HG02938 (cell line): ENCODE results near the gene ALDH1A2.
"Not testable (repeated sequence)": the region's sequence is repeated elsewhere in the genome, so short reads cannot be mapped to it uniquely, and the experiment has no call there.

Source experiments
- ATAC-seq: cut with Tn5 transposase; IDR thresholded peaks from one replicate; pipeline ENCODE4 v1.9.1; 2021; ENCODE audit warnings: mild to moderate bottlenecking, moderate library complexity; ENCODE audit not compliant: unreplicated experiment

The ALDH1A2 gene

DNA sequence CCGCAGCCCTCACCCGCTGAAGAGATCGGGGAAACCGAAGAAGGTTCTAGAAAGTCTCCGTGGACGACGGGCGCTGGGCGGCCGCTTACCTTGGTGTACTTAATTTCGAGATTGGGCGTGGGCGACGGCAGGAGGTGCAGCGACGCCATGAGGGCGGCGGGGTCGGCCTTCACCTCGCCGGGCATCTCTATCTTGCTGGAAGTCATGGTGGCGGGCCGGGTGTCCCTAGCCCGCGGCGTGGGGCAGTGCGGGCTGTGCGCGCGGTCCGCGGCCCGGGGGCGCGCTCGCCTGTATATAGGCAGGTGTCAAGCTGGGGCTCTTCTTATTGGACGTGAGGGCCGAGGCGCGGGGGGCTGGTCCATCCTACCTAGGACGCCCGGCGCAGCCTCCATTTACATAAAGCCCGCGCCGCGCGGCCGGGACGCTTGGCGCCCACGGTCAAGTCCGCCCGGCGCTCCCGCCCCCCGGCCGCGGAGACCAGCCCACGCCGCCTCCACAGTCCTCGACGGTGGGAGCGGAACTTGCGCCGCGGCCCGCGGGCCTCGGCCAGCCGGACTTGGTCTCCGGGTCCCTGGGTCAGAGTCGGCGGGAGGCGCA, at the start of gene ALDH1A2:
ALDH1A2 (minus strand) TSS at position 267 of the 597 bp plus-strand sequence; CDS start at position 206, 61 bp downstream.
- no peak for ATAC-seq

DNA sequence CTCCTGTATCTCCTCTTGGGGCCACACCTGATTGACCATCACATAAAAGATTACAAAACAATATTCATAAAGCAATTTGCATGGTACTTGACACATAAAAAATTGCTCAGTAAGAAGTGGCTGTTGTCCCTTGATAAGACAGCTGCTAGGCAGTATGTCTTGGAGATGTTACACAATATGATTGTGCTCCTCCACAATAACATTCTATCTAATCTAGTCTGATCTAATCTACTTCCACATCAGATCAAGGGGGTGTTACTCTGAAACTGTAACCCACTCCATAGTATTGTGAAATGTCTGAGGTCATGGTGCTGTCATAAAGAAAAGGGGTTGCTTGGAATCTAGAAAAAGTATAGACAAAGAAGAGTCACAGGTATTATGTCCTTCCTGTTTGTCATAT, 49.3 kb upstream of the ALDH1A2 start:
- ATAC-seq: no peak

DNA sequence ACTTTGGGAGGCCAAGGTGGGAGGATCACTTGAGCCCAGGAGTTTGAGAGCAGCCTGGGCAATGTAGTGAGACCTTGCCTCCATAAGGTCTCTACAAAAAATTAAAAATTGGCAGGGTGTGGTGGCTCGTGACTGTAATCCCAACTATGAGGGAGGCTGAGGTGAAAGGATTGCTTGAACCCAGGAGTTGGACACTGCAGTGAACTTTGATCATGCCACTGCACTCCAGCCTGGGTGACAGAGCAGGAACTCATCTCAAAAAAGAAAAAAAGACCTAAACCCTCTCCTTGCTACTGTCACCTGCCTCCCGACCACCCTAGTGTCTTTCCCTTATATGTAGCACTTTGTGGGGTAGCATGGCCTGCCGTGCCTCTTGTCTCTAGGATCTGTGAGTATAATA, 48.9 kb upstream of the ALDH1A2 start:
- ATAC-seq: no peak

DNA sequence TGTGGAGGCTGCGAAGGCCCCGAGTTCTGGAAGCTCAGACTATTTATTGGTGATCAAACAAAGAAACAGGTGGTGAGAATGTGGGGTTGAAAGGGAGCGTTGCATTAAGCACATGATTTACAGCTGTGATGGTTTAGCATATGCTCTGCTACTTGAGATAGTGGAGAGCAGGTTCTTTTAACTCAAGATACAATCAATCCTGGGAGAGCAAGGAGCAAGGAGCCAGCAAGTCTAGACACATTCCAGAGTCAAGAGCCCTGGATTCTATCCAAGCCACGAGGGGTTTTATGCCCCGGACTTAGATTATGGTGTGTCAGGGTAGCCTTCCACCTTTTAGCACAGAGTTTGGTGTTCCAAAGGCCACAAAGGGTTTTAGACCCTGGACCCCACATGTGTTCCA, 47.8 kb upstream of the ALDH1A2 start:
- ATAC-seq: not testable (repeated sequence)

DNA sequence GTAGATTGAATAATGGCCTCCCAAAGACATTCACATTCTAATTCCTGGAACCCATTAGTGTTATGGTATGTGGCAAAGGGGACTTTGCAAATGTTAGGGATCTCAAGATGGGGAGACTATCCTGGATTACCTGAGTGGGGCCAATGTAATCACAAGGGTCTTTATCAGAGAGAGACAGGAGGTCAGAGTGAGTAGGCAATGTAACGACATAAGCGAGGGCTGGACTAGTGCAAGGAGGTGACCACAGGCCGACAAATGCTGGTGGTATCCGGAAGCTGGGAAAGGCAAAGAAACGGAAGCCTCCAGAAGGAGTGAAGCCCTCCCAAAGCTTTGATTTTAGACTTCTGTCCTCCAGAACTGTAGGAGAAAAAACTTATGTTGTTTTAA, 46.2 kb upstream of the ALDH1A2 start:
- ATAC-seq: no peak

DNA sequence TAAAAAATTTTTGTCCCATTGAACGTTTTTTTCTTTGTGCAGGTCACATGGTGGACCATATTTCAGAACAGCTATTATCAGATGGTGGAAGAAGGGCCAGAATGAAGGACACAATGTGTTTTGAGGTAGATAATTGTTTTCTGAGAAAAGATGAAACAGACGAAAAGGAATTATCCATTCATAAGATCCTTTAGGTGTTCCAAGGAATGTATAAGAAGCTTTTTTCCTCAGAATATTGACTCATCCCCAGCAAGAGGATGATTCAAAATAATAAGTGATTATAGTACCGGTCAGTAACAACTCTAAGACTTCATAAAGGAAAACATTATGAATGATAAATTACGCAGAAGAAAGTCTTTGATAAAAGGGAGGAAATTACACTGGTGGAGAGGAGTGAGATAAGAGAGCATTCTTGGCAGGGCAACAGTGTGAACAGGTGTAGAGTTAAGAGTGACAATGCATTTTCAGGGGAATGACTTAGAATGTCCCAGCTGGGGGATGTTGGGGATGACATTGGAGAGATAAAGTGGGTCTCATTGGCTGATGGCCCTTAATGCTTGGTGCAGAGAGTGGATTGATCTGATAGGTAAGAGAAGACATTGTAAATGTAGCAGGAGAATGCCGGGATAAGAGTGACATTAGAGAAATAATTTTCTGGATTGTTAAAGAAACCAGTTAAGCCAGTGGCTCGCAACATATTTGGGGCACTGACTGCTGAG, 45.6 kb upstream of the ALDH1A2 start:
- ATAC-seq: no peak

DNA sequence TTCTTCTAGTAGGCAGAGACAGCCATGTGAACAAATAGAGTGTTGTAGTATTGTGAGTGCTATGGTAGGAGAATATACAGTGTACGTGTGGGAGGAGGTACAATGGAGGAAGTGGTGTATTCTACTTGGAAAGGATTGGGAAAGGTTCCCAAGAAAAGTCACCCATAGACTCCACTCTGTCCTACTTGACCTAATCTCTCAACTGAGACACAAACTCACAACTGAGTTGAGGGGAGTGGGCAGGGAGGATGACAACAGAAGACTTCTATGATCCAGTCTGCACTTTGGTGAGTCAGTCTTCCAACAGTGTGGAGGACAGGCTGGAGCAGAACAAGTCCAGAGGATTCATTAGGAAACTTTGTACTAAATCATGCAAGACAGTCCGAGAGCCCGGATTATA, 43.9 kb upstream of the ALDH1A2 start:
- ATAC-seq: no peak

DNA sequence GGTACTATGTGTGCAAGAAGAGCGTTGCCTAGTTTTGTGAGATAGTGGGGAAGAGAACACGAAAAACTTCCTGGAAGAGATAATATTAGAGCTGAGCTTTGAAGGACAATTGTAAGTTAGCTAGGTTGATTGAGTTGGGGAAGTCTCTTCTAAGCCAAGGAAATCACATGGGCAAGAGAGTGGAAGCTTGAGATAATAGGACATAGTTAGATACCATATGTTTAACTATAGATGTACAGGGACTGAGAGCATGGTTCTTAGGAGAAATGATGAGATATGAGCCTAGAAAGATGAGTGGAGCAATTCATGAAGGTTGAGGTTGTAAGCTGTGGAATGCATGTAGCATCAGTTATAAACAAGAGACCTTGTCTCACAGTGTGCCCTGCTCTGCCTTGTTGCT, 42.6 kb upstream of the ALDH1A2 start:
- ATAC-seq: no peak

DNA sequence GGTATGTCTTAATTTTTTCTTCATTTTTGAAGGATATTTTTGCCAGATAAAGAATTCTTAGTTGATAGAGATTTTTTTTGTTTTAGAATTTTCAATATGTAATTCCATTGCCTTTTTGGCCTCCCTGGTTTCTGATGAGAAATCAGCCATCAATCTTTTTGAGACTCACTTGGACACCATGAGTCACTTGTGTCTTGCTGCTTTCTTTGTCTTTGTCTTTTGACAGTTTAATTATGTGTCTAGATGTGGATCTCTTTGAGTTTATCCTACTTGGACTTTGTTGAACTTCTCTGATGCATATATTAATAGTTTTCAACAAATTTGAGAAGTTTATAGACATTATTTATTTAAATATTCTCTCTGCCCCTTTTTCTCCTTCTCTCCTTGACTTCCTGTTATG, 38.0 kb upstream of the ALDH1A2 start:
- ATAC-seq: no peak

DNA sequence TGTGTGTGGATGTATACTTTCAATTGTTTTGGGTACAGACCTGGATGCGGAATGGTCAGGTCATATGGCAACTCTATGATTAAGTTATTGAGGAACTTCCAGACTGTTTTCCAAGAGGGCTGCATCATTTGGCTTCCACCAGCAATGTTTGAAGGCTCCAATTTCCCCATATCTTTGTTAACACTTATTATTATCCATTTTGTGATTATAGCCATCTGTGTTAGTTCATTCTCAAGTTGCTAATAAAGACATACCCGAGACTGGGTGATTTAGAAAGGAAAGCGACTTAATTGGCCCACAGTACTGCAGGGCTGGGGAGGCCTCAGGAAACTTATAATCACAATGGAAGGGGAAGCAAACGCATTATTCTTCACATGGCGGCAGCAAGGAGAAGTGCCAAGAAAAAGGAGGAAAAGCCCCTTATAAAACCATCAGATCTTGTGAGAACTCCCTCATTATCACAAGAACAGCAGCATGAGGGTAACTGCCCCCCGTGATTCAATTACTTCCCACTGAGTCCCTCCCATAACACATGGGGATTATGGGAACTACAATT, 31.1 kb upstream of the ALDH1A2 start:
- no peak for ATAC-seq

DNA sequence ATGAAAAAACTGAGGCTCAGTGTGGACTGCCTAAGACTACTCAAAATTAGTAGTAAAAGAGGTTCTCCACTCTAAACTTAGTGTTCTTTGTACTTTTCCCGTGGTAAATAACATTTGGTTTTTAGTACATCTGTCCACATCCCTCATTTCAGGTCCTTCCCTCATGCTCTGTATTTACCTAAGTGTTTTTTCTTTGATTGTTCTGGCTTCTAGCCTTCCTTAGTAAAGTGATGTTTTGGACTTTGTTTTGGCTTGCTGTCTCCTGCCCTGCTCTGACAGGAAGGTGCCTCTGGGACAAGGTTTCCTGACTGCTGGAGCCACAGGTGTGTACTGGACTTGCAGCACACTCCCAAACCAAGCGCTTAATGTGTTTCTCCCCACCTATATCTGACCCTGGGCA, 29.9 kb upstream of the ALDH1A2 start:
- no peak for ATAC-seq

DNA sequence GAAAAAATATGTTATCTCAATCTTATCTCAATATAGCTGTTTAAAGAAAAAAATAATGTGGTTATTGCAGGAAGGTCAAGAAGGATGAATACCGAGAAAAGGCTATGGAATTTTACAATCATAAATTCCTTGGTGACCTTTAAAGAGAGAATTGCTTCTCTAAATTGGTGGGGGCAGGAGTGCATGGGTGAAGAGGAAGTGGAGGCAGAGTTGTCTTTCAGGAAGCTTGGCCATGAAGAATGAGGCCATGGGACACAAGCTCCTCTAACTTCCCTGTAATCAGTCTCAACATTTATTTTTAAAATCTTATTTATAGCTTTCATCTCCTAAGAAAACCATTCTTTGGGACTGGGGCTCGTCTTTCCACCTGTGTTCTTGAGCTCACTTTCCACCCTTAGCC, 22.4 kb upstream of the ALDH1A2 start:
- no peak for ATAC-seq

DNA sequence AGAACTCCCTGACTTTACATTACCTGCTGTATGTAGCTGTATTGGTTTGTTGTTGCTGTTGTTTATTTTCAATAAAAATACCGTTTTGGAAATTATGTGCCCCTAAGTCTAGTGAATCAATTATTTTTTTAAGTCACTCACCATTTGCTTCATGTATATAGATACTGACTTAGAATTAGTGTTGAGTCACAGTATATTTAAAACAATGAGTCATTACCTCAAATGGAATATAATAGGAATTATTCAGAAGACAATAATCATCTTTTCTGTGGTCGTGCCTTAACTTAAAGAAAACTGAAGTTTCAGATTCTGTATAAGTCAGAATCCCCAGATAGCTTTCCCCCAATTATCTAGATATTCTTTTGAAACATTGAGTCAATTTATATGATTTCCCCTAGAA, 21.0 kb upstream of the ALDH1A2 start:
- no peak for ATAC-seq

DNA sequence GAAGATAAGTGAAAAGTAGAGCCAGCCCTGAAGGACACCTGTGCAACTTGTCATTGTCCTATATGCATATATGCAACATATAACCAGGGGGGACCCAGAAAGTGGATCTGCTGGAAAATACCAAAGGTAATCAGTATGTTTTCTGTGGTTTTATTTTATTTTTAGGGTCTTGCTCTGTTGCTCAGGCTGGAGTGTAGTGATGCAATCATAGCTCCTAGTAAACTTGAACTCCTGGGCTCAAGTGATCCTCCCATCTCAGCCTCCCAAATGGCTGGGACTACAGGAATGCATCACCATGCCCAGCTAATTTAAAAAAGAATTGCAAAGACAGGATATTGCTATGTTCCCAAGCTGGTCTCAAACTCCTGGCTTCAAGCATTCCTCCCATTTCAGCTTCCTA, 18.0 kb upstream of the ALDH1A2 start:
- ATAC-seq: no peak

DNA sequence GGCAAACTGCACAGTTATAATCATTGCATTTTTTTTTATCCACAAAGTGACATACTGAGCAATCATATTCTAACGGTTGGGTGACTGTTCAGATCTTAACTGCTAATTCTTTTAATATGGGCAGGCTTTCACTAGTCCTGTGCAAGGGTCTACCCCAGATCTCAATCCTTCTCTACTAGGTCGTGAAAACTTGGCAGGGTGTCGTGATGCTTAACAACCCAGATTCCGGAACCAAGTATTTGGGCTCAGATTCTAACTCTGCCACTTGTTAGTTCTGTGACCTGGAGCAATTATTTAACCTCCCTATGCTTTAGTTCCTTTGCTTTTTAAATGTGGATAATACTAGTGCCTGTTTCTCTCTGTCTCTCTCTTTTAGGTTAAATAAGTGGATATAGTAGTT, 16.4 kb upstream of the ALDH1A2 start:
- no peak for ATAC-seq

DNA sequence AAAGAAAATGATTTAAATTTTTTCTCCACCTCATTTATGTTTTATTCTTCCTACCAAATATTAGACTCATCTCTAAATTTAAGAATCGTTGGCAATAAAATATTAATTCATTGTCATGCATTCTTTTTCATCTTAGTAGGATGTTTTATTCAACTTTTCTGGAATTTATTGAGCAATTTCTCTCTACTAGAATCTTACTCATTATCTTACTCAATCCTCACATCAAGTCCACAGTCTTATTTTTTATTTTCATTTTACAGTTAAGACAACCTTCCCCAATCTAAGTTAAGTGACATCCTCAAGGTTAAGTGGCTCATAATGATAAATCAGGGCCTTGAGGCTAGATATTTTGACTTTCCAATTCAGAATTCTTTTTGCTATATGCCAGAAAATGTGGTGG, 15.9 kb upstream of the ALDH1A2 start:
- no peak for ATAC-seq

DNA sequence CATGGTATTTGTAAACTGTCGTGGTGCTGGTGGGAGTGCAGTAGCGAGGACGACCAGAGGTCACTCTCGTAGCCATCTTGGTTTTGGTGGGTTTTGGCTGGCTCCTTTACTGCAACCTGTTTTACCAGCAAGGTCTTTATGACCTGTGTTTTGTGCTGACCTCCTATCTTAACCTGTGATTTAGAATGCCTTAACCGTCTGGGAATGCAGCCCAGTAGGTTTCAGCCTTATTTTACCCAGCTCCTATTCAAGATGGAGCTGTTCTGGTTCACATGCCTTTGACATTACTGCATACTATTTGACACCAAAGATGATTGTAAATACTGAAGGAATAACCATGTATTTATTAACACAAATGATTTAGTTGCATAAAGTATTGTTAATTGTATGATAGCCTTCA, 15.4 kb upstream of the ALDH1A2 start:
- not testable (repeated sequence) for ATAC-seq

DNA sequence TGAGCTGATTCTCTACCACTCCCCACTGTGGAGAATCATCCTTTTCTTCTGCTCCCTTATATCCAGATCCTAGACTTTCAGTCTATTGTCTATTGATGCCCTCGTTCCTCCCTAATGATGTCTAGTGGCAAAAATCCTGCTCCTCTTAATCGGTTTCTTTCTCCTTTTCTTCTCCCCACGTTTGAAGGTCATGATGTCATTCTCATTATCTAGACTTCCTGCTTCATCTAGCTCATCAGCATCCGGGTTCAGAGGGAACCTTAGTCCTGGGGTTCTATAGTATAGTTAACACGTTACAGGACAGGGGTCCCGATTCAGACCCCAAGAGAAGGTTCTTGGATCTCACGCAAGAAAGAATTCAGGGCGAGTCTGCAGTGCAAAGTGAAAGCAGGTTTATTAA, 14.9 kb upstream of the ALDH1A2 start:
- no peak for ATAC-seq

DNA sequence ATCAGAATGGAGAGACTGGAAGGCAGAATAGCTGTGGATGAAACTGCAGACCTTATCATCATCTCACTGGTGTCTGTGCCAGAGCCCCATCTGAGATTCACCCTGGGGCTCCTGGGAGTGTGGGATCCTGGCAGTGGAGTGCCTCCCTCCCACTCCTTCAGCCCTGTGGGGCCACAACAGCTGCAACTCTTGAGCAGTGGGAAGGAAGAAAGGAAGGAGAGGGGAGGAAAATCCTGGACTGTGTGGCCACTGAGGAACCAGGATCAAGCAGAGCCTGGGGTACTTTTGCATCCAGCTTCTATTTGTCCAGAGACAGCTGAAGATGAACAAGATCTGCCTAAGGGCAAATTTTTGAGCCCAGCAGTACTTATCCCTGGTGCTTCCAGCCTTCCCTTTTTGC, 13.1 kb upstream of the ALDH1A2 start:
- ATAC-seq: no peak

DNA sequence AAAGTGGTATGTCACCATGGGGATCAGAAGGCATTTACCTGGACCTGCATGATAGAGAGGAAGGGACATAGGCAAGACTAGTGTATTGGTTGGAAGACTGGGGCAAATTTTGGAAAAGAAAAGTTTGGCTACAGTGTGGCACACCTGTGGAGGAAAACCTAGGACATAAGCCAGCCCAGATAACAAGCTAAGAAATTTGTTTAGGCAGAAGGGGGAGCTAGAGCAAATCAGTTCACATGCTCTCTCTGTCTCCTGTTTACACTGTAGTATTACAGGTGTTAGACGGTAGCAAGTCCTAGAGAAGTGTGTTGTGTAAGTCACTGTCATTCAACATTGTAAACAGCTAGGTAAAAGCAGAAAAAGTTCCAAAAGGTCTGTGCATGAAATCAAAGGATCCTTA, 11.9 kb upstream of the ALDH1A2 start:
- no peak for ATAC-seq

DNA sequence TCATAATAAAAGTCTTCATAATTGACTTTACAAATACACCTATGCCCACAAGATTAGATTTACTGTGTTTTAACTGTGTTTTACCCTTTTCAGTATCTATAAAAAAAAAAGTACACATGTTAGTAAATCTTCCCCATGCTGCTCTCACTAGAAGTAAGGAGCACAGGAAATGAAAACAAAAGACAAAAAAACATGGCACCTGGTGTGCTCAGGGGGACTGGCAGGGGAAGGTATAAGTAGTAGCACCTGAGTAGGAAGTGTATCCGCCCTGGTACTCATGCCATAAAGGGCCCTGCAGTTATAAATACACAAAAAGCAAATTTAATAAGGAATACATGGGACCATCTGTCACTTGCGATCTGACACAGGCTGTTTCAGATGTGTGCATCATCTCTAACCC, 8.9 kb upstream of the ALDH1A2 start:
- no peak for ATAC-seq

DNA sequence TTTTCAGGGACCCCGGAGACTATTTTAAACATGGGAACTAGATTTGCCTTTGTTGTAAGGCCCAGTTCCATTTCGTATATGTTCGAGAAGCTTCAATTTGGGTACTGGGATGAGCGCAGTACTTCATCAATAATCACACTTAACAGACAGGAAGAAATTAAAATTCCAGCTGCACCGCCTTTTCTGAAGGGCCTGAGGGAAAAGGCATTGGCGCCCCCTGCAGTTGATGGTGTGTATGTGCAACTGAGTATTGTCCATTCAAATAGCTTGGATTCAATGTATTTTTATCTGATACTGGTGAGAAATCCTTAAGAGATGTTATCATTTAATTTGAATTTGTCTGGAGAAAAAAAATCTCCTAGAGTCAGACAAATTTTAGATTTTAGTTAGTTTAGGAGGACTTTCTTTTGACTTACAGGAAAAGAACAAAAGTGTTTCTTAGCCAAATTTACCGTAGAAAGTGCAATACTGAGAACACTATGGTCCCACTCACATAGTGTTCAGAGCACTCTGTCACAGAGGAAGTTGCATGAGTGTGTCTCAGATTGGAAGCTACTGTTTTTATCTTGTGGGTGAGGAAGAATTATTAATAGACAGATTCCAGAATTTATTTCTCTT, 5.4 kb upstream of the ALDH1A2 start:
- no peak for ATAC-seq
